Measurements from ENCODE around the gene EIF4A2.

- TF ChIP-seq YY1 (IDR thresholded peaks at IDR 0.05; ENCODE audit: insufficient read depth, insufficient read length) (no peak), SUZ12 (IDR thresholded peaks at IDR 0.05; ENCODE audit: extremely low read depth, insufficient read depth, insufficient read length) (no peak)
Measured at GRCh38 chr3:186821429-186822387, 38.3 kb downstream of the EIF4A2 start.

All from NT2/D1 (cell line).